ENCODE data around the gene ZNF189.

GRCh38 chr9:101418518-101419430, 20.1 kb downstream of the ZNF189 start:
- TF ChIP-seq CTCF (conservative IDR thresholded peaks at IDR 0.05), result no peak
- TF ChIP-seq ZFX (IDR thresholded peaks at IDR 0.05), result no peak
